Measurements from ENCODE around the gene PSMG2. TPM values are rescaled to one million over a fixed set of nuclear protein-coding genes. Genes with fewer than 3 reads are reported as not detected.
A peak's percentile ranks its signal among the peaks of the same experiment; 100 is the strongest.

PSMG2 gene, protein sequence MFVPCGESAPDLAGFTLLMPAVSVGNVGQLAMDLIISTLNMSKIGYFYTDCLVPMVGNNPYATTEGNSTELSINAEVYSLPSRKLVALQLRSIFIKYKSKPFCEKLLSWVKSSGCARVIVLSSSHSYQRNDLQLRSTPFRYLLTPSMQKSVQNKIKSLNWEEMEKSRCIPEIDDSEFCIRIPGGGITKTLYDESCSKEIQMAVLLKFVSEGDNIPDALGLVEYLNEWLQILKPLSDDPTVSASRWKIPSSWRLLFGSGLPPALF
- total RNA-seq (10 to 100 TPM; 27.0 to 42.0 (median 33.6) TPM), polyA plus RNA-seq (10 to 100 TPM; 47.1 to 50.0 TPM)

DNA sequence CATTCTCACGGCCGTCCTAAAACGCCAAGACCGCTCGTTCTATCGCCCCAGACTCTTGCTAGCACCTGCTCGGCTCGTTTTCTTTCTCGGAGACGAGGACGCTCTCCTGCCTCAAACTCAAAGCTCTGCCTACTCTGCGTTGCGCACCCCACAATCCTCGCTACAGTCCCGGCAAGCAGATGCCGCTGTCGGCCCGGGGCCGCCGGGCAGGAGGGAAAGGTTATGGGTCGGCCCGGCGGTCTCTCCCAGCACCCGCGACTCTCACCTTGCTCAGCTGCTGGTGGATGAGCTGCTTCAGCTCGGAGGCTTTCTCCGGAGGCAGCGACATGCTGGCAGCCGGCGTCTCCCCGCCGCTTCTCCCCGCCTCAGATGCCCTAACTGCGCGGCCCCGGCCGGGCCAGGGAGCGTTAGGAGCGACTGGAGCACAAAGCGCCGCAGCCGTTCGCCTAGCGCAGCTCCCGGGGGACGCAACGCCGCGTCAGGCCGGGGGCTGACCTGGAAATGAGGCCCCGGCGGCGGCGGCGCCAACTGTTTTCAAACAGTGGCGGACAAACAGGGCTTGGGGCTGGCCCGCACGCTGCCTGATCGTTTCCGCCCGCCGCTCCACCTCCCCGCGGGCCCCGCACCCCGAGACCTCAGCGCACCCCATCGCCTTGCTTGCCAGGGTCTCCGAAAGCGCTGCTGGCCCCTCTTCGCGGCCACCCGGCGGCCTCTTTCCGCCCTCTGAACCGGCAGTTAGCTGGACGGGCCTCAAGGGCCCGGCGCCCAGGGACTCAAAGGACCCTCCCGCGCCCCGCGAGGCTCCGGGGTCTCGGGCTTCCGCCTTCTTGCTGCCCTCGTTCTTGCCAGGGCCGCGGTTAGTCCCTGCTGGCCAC lies at the start of gene PSMG2, which contains the start of gene CEP76:
TSS of gene PSMG2 (plus strand) at position 822 of the 875 bp plus-strand sequence. CDS start 66 bp downstream, outside the sequence.
TSS of gene CEP76 (minus strand) at position 503 of the 875 bp plus-strand sequence. CDS start at position 328, 175 bp downstream.
- H3K9me3 ChIP-seq, result no peaks in the 10 kb centered on the region
- intact Hi-C loops (cut with DNase I), result no loop called here
- TF ChIP-seq CTCF (IDR thresholded peaks at IDR 0.05), result no peak
- ATAC-seq, result peak; percentile 95 to 98 (median 95)
- peak within 1 kb of the TSS; percentile 97 to 98 (median 98) for H3K27ac ChIP-seq
- no peak for FAIRE-seq
- H3K27me3 ChIP-seq, result no peaks in the 10 kb centered on the region
- H3K4me3 ChIP-seq, result peak within 1 kb of the TSS; percentile 58 to 91 (median 79)
- peaks cover 0 to 5% (median 0%) of the 10 kb centered on the region in 3 donors for H3K36me3 ChIP-seq
- H3K4me1 ChIP-seq, result peaks cover 7 to 25% (median 19%) of the 10 kb centered on the region in 3 donors
- WGBS, 2 donors, result 0% methylated on average over 79 to 89 of the region's 89 CpGs
- DNase-seq, result peak; percentile 81 to 92 (median 87)

GRCh38 chr18:12654971-12655370 lies 47.9 kb upstream of the PSMG2 start:
- Histone ChIP-seq H3K36me3 (no peaks in the 10 kb centered on the region), H3K9me3 (no peaks in the 10 kb centered on the region), H3K27ac (no peak overlapping the region), H3K4me1 (peaks cover 0 to 19% (median 5%) of the 10 kb centered on the region in 3 donors), H3K27me3 (no peaks in the 10 kb centered on the region), H3K4me3 (no peak overlapping the region)
- DNase-seq (no peak), FAIRE-seq (no peak), ATAC-seq (no peak)
- 97 to 100% methylated on average over 1 of the region's 1 CpG for whole genome bisulfite sequencing, 2 donors
- TF ChIP-seq CTCF (IDR thresholded peaks at IDR 0.05), result no peak
- intact Hi-C loops (cut with DNase I), result no loop called here

- 17 to 32% methylated on average over 3 of the region's 3 CpGs for WGBS, 2 donors
- Histone ChIP-seq H3K4me1 (peaks cover 0 to 19% (median 5%) of the 10 kb centered on the region in 3 donors), H3K27me3 (no peaks in the 10 kb centered on the region), H3K36me3 (no peaks in the 10 kb centered on the region), H3K4me3 (peak overlapping the region; percentile 63 to 87 (median 74)), H3K27ac (peak overlapping the region; percentile 72 to 93 (median 78)), H3K9me3 (no peaks in the 10 kb centered on the region)
- no peak for TF ChIP-seq CTCF (IDR thresholded peaks at IDR 0.05)
- intact Hi-C loops (cut with DNase I), result no loop called here
- DNase-seq (no peak), FAIRE-seq (no peak), ATAC-seq (no peak)
Observed at GRCh38 chr18:12656605-12656937, 46.3 kb upstream of the PSMG2 start.

DNA sequence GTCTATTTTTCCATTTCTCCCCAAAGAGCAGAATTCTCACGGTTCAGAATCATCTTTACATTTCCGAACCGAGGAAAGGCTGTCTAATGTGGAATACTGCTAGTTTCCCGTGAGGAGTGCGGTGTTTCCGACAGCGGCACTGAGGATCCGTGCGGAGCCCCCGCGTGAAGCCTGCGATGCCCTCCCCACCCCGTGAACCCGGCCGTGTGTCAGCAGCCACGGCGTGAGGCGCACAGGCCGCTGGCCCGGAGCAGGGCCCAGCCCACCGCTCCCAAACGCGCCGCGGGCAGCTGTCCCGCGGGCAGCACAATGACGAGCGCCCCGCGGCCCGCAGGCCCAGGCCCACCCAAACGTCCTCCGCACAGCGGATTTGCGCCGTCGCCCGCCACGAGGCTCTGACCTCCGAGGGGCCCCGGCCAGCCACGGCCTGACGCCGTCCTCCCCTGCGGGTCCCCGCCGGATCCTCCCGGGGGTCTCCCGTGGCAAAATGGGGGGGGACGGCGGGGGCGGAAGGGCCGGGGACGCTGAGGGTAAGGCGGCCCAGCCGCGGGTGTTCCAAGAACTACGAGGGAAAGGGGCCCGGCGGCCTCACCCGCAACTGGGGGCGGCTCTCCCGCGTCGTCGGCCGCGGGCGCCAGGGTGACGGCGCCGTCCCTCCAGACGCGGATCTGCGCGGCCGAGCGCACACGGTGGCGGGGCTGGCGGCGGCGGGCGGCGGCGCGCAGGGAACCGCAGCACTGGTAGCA lies 45.7 kb upstream of the PSMG2 start:
- TF ChIP-seq CTCF (IDR thresholded peaks at IDR 0.05), result no peak
- Histone ChIP-seq H3K27me3 (no peaks in the 10 kb centered on the region), H3K27ac (peak overlapping the region; percentile 72 to 93 (median 78)), H3K4me3 (peak overlapping the region; percentile 63 to 87 (median 74)), H3K36me3 (no peaks in the 10 kb centered on the region), H3K9me3 (no peaks in the 10 kb centered on the region), H3K4me1 (peaks cover 0 to 19% (median 5%) of the 10 kb centered on the region in 3 donors)
- WGBS, 2 donors, result 0 to 1% methylated on average over 56 to 89 of the region's 89 CpGs
- no peak for FAIRE-seq
- intact Hi-C loops (cut with DNase I), result no loop called here
- ATAC-seq, result peak; percentile 42 to 68 (median 60)
- DNase-seq, result peak; percentile 13 to 77 (median 44)
